DMS114 treated with DMSO at 0.1 percent for 48 hours (cell line): ENCODE data around the gene MSX1.

Experiments
- DNase-seq: peaks from one replicate; lab custom pipeline; 2025; ENCODE audit not compliant: unreplicated experiment; lab: John Stamatoyannopoulos, UW

Gene MSX1

DNA sequence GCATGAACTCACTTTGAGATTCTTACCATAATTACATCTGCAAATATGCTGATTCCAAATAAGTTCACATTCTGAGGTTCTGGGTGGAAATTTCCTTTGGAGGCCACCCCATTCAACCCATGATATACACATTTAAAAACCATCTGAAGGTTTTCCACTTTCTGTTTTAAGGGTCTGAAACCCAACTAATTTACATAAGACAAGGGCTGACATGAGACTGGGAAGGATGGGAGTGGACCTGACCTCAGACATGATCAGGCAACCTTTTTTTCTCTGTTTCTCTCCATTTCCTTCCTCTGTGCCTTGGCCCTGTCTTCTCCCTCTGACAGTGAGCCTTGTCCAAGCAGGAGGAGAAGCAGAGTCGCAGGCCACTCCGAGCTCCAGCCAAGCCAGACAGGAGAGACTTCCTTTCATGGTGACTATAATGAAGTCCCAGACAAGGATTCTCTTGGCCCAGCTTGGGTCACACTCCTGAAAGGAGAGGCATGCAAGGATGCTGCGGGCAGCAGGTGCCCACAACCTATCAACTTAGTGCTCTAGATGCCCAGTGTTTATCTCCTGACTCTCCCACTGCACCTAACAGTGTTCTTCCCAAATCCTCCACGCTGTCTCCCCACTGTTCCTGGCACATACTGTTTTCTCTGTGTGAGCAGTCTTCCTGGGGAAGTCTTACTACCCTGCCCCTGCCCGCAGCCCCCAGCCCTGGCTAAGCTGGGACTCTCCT, 39.9 kb downstream of the MSX1 start:
- DNase-seq: no peak

DNA sequence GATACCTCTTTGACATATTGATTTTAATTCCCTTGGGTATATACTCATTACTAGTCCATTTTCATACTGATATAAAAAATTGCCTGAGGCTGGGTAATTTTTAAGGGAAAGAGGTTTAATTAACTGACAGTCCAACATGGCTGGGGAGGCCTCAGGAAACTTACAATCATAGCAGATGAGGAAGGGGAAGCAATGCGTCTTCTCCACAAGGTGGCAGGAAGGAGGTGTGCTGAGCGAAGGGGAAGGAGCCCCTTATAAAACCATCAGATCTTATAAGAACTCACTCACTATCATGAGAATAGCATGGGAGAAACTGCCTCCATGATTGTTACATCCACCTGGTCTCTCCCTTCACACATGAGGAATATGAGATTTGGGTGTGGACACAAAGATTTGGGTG, 42.4 kb downstream of the MSX1 start:
- DNase-seq: no peak

DNA sequence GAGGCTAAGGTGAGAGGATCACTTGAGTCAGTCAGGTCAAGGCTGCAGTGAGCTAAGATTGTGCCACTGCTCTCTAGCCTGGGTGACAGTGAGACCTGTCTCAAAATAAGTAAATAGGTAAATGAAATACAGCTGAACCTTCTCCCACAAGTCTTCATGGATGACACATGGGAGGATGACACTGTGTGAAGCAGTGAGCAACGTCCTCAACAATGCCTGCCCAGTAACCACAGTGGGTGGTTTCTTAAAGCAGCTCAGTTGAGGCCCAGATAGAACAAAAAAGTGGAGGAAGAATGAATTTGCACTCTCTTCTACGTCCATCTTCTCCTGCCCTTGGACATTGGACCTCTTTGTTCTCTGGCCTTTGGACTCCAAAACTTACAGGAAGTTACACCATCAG, 52.7 kb downstream of the MSX1 start:
- no peak for DNase-seq

DNA sequence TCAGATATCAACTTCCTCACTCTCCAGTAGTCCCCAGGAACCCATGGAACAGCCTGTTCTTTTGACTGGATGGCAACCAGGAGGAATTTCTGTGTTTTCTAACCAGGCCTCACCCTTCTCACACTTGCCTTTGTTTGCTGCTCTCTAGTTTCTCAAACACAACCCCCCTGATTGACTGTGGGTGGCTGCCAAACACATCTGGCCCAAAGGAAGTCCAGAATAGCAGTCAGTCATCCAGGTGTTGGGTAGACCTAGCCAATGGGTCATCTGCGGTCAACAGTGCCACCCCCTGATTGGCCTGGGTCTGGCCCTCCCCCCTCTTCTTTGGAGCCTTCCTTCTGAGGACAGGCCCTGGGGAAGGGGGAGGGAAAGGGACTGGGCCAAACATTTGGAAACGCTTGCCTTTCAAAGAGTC, 53.7 kb downstream of the MSX1 start:
- DNase-seq: no peak
